Stimulated activated CD8-positive, alpha-beta memory T cell treated with anti-CD3 and anti-CD28 coated beads, Interleukin-7, amount 100 ng/mL, for 48 hours (primary cell): ENCODE measurements around the gene PI4KA.
A peak's percentile ranks its signal among the peaks of the same experiment; 100 is the strongest.

Experiments
- DNase-seq, 2 donors: peaks; one replicate each; pipeline ENCODE4 v3.0.0-alpha.2; 2020; ENCODE audit warnings: low read depth in 1 of 2; ENCODE audit errors: extremely low read depth in 1 of 2

Gene PI4KA

GRCh38 chr22:20881869-20882815 is 23.5 kb upstream of the PI4KA start:
- DNase-seq, result no peak

GRCh38 chr22:20881231-20881630 is 22.6 kb upstream of the PI4KA start:
- DNase-seq, result no peak

DNA sequence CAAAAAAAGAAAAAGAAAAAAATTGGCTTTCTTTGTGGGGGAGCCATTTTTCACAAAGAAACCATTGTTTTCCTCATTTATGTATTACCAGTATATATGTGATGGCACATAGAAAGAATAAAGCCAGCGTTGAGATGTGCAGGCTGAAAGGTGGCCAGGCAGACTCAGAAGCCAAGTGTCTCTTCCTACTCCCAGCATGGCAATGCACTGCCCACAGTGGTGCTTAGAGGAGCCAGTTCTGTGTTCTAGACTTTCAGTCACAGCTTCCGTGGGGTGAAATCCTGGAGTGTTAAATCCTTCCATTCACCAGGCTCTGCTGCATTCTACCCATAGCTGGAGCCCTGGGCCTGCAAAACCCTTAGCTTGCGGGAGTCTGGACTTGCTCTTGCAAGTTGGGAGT is 19.1 kb upstream of the PI4KA start:
- no peak for DNase-seq

- DNase-seq, result no peak
Measured at GRCh38 chr22:20875296-20875695, 16.7 kb upstream of the PI4KA start.

DNA sequence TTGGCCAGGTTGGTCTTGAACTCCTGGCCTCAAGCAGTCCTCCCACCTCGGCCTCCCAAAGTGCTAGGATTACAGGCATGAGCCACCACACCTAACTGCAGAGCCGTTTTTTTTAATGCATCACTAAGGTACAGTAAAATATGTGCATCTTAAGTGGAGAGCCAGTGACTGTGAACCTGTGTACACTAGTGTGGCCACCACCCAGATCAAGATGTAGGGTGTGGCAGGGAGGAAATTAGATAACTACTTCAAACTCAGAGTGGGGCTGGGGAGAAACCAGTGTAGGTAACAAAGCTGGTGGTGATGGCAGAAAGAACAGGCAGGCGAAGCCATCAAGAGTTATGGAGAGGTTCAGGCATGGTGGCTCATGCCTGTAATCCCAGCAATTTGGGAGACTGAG is 14.6 kb upstream of the PI4KA start:
- no peak for DNase-seq

GRCh38 chr22:20869234-20869633 is 10.6 kb upstream of the PI4KA start:
- no peak for DNase-seq

DNA sequence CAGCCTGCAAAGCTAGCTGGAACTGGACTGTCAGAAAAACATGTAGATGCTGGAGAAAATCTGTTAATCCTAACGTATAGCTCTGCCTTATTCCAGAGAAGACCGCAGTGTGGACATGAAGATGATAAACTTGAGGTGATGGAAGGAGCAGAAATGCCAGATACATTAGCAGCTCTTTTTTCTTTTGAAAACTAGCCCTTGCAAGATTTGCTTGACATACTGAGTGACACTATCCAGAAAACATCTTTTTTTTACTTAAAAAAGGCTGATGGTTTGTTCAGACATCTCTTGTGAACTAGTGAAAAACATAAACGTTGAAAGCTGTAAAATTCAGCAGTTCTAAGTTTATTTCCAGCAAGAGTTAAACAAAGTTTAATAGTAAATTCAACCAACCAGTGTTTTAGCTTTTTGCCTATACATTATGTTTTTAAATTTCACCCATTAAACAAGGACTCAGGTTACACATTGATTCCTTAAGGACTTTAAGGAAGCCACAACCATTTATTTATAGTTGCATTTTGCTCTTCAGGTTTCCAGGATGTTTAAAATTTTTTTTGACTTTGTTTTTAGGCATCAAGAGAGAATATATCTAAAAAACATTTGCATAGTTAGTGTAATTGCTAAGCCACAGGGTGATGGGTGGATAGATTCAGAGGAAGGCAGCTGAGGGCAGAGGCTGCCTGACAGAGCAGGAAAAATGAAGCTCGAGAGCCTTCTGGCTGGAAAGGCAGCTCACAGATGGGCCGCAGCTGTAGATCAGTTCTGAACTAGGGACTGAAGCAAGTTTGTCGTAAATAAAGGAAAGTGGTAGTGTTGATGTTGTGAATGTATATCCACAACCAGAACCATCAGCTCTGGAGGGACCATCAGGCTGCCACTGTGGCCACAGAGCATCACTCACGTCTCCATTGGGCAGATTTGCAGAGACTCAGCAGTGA is 9.7 kb upstream of the PI4KA start:
- DNase-seq, result no peak

DNA sequence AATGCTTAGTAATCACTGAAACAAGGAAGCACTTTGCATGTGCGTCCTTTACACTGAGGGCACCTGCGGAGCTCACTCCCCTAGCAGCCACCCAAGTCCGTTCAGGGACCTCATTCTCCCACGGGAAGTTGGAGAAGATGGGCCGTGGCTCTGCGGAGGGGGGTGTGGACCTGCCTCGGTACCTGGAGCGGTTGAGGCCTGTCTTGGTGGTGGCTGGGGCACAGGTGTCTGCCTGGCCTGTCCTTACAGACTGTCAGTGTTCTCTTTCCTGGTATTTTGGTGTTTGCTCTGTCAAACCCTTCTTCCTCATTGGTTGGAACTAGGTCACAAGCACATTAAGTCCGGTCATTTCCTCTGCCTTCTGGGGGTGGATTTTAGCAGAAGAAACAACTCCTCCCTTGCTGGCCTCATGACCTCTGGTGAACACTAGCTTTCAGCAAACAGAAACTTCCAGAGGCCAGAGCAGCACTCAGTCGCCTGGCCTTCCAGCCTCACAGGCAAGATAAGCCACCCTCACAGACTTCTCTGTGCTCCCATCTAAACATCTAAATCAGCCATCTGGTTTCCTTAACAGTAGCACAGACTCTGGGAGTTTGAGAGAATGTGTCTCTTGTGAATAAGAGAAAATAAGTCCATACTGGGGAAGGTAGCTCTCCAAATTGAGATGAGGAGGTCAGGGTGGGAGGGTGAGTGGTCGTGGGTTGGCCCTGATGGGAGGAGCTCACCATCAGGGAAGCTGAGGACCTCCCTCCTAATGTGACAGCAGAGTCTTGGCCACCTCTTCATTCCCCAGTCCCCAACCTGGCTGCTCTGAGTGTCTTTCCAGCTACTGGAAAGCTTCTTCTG is 8.8 kb upstream of the PI4KA start:
- no peak for DNase-seq

DNA sequence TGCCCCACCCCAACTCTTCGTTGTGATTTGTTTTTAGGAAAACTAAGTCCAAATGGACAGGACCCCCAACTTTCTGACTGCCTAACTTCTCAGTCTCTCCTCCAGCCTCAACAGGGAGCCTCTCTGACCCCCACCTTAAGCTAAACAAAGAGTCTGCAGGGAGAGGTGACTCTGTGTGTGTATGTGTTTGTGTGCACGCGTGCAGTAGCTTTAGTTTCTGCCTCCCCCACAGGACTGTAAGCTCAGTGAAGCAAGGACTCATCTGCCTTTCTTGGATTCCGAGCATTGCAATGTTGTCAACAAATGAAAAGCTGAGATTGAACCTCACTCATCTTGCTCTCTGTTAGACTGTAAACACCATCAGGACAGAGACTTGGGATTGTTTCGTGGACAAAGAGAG is 8.1 kb upstream of the PI4KA start:
- DNase-seq, result no peak

DNA sequence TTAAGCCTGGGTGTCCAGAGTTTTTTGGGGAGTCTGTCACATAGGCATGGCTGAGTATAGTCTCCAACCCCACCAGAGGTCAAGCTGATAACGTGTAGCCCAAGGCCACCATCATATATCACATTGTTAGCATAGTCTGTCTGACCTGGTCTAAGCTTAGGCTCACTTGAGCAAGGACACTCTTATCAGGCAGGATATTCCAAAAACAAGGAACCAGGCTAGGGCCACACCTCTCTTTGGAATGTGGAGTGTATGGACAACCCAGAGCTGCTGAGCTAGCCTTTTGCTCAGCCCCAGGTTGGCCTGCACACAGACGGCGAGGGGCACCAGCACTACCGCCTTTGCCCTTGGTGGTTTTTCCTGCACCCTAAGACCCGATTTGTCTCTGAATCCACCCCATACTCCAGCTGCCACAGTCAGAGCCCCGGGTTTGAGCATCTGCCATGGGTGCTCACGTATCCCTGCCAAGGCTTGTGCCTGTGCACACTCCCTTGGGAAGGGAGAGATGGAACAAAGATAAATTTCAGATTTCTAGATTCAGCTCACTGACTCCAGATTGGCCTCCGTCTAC is 7.3 kb upstream of the PI4KA start:
- no peak for DNase-seq

GRCh38 chr22:20865331-20865730 is 6.7 kb upstream of the PI4KA start:
- no peak for DNase-seq

DNA sequence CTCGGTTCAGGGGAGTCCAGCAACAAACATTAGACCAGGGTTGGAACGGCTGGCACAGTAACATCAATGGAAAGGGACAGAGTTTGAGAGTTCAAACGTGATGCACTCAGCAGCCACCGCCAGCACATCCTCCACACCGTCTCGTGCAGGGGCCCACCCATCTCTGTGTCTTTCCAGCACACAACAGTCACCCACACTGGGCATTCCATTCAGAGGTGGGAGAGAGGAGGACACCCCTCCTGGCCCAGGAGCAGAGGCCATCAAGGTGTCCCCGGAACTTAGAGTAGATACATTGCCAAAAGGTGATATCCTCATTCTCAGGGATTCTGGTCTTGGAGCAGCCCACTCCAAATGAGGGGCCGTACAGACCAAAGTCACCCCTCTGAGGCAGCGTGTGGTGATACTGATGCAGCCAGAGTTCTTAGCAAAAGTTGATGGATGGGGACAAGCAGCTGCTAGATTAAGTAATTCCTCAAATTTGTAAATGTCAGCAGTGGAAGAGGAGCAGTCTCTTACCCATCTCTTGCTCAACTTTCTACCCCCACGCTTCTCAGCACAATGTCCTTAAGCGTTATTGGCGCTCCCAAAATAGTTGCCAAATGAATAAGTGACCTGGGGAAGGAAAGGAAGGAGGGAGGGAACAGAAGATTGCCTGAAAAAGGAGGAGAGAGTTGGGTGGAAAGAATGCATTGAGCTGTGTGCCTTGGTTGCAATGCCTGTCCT is 5.7 kb upstream of the PI4KA start:
- DNase-seq, result no peak

DNA sequence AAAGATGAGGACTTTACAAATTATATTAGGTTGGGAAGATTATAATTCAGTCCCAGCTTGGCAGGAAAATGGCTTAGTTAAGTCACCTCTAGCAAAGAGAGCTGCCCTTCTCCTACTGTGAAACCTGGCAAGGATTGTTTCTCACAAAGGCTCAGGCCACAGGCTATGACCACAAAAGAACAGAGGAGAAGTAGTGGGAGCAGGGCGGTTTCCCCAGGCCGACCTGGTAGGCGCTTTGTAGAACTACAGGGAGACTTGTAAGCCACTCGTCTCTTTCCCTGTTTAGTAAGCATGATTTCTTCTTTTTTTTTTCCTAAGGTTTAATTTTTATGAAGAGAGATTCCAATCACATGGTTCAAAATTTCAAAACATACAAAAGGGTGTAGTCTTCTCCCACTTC is 4.8 kb upstream of the PI4KA start:
- no peak for DNase-seq

GRCh38 chr22:20862540-20862939 is 3.9 kb upstream of the PI4KA start:
- DNase-seq, result no peak

- DNase-seq, result no peak
Measured at GRCh38 chr22:20859615-20860014, 1.0 kb upstream of the PI4KA start.

- peak; percentile 66 to 78 for DNase-seq
Measured at GRCh38 chr22:20857838-20858614, 585 bp downstream of the PI4KA start.

DNA sequence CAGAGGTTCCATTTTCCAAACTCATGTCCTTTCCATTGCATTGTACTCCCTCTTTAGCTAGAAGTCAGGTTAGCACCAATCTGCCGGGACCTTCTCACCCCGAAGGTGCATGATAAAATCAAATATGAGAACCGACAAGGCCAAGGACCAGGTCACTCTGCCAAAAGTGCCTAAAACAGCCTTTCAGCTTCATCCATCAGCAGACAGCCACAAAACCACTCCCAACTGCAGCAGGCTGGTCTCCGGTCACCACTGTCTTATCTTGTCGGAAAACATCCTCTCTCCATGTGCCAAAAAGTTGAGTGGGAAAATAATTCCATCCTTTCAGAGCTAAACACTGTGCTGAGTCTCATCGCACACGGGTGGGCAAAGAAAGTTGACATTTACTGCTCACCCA is 1.4 kb downstream of the PI4KA start:
- no peak for DNase-seq

GRCh38 chr22:20853236-20853660 is 5.4 kb downstream of the PI4KA start:
- DNase-seq, result no peak

- DNase-seq, result no peak
Measured at GRCh38 chr22:20852503-20852902, 6.1 kb downstream of the PI4KA start.
